SK-N-SH (cell line): Measurements from ENCODE around the gene NTRK2. TPM values are rescaled to one million over a fixed set of nuclear protein-coding genes. Genes with fewer than 3 reads are reported as not detected.
"Not testable (repeated sequence)": the region's sequence is repeated elsewhere in the genome, so short reads cannot be mapped to it uniquely, and the experiment has no call there.

Experiments
- CTCF ChIA-PET: fragments of 300-600, 350-600 bp; formaldehyde crosslinking; extraction: SDS; loops from one replicate; lab custom pipeline; 2021; lab: Yijun Ruan, JAX
- POLR2A ChIA-PET: fragments of 350-600 bp; sonication (Branson Sonifier 250); formaldehyde crosslinking; extraction: SDS; loops from one replicate; lab custom pipeline; 2020; ENCODE audit warnings: antibody characterized with exemption, inconsistent platforms; lab: Yijun Ruan, JAX
- DNase-seq: peaks from one replicate; pipeline ENCODE4 v3.0.0; 2012
- H2AFZ ChIP-seq: fragments of 200-600 bp; sonication (generic); 2 replicates; pipeline ENCODE4 v1.8.1; 2016; ENCODE audit warnings: antibody characterized with exemption, mild to moderate bottlenecking, low read depth
- H3F3A ChIP-seq: fragments of 200-600 bp; sonication (generic); replicated peaks from 2 replicates; pipeline ENCODE3; 2016; ENCODE audit warnings: antibody characterized with exemption, mild to moderate bottlenecking; ENCODE audit not compliant: insufficient read depth
- H3K27ac ChIP-seq, 2 experiments: fragments of 200-500 bp in 1 of 2; fragments of 200-600 bp in 1 of 2; sonication (Bioruptor generic) in 1 of 2; sonication (generic), shearing (Covaris generic) in 1 of 2; 2 replicates each; pipeline versions ENCODE4 v1.5.1 to v1.6.1; 2014 to 2016; ENCODE audit warnings: low read depth in 2 of 2, inconsistent platforms in 1 of 2, low read length in 1 of 2, mild to moderate bottlenecking in 1 of 2, mixed read lengths in 1 of 2
- H3K27me3 ChIP-seq: fragments of 200-600 bp; sonication (generic), shearing (Covaris generic); 2 replicates; pipeline ENCODE4 v1.6.1; 2016; ENCODE audit warnings: mixed run types; ENCODE audit not compliant: insufficient read depth
- H3K36me3 ChIP-seq, 2 experiments: fragments of 200-500 bp in 1 of 2; fragments of 200-600 bp in 1 of 2; sonication (Bioruptor generic) in 1 of 2; sonication (generic) in 1 of 2; replicated peaks in 1 of 2; 2 replicates each; pipeline versions ENCODE3 to v1.5.1; 2014 to 2016; ENCODE audit warnings: low read length in 1 of 2, mild to moderate bottlenecking in 1 of 2; ENCODE audit not compliant: insufficient read depth in 2 of 2, control insufficient read depth in 1 of 2
- H3K4me1 ChIP-seq, 2 experiments: fragments of 200-500 bp in 1 of 2; fragments of 200-600 bp in 1 of 2; sonication (Bioruptor generic) in 1 of 2; sonication (generic), shearing (Covaris generic) in 1 of 2; 2 replicates each; pipeline versions ENCODE4 v1.5.1 to v1.6.1; 2014 to 2016; ENCODE audit warnings: low read depth in 1 of 2, low read length in 1 of 2, mixed run types in 1 of 2; ENCODE audit not compliant: insufficient read depth in 2 of 2, control insufficient read depth in 1 of 2
- H3K4me2 ChIP-seq: fragments of 200-600 bp; sonication (generic), shearing (Covaris generic); 2 replicates; pipeline ENCODE4 v1.6.1; 2017; ENCODE audit warnings: mixed run types
- H3K4me3 ChIP-seq, 2 experiments: fragments of 200-500 bp in 1 of 2; fragments of 200-600 bp in 1 of 2; sonication (Bioruptor generic) in 1 of 2; sonication (generic), shearing (Covaris generic) in 1 of 2; 2 replicates each; pipeline versions ENCODE4 v1.5.1 to v1.8.1; 2014 to 2016; ENCODE audit warnings: low read depth in 2 of 2, inconsistent platforms in 1 of 2, low read length in 1 of 2, mild to moderate bottlenecking in 1 of 2, mixed read lengths in 1 of 2, moderate library complexity in 1 of 2
- H3K79me2 ChIP-seq: fragments of 200-600 bp; sonication (generic); 2 replicates; pipeline ENCODE4 v1.8.1; 2017; ENCODE audit warnings: mild to moderate bottlenecking; ENCODE audit not compliant: insufficient read depth
- H3K9ac ChIP-seq: fragments of 200-600 bp; sonication (generic); 2 replicates; pipeline ENCODE4 v1.6.1; 2017; ENCODE audit warnings: mixed run types
- H3K9me2 ChIP-seq: fragments of 200-600 bp; sonication (generic); 2 replicates; pipeline ENCODE4 v1.6.1; 2017; ENCODE audit warnings: mixed run types
- H3K9me3 ChIP-seq: fragments of 200-600 bp; sonication (generic); 2 replicates; pipeline ENCODE4 v1.6.1; 2017; ENCODE audit warnings: mixed run types, mild to moderate bottlenecking, moderate library complexity
- H4K20me1 ChIP-seq: fragments of 200-600 bp; sonication (generic); 2 replicates; pipeline ENCODE4 v1.6.1; 2017; ENCODE audit warnings: mild to moderate bottlenecking, mixed run types; ENCODE audit not compliant: insufficient read depth
- FOXJ3 ChIP-seq: sonication (generic); formaldehyde crosslinking; IDR thresholded peaks from 2 replicates; pipeline ENCODE4 v1.5.1; 2020; ENCODE audit warnings: mild to moderate bottlenecking, missing genetic modification reagents
- FOXM1 ChIP-seq: IDR thresholded peaks from 2 replicates; pipeline ENCODE4 v1.4.0; 2012; ENCODE audit warnings: low read depth, mild to moderate bottlenecking
- GABPA ChIP-seq: IDR thresholded peaks from 2 replicates; pipeline ENCODE4 v1.4.0; 2012; ENCODE audit warnings: low read depth, mild to moderate bottlenecking
- GATA2 ChIP-seq: sonication (generic); formaldehyde crosslinking; IDR thresholded peaks from 2 replicates; pipeline ENCODE4 v1.5.0; 2020; ENCODE audit warnings: mild to moderate bottlenecking, missing genetic modification reagents
- JUND ChIP-seq: IDR thresholded peaks from 2 replicates; pipeline ENCODE4 v1.4.0; 2012
- MEF2A ChIP-seq: IDR thresholded peaks from 2 replicates; pipeline ENCODE4 v1.4.0; 2012; ENCODE audit warnings: low read depth, borderline replicate concordance
- MXI1 ChIP-seq: IDR thresholded peaks from 2 replicates; pipeline ENCODE4 v1.6.1; 2012; ENCODE audit warnings: mild to moderate bottlenecking, low read depth, low read length, improper control_type of control experiment
- NFIC ChIP-seq: IDR thresholded peaks from 2 replicates; pipeline ENCODE4 v1.4.0; 2012; ENCODE audit warnings: borderline replicate concordance
- NRF1 ChIP-seq: IDR thresholded peaks from 2 replicates; pipeline ENCODE4 v1.6.1; 2012; ENCODE audit warnings: low read depth, mild to moderate bottlenecking, low read length
- POLR2AphosphoS5 ChIP-seq: IDR thresholded peaks from 2 replicates; pipeline ENCODE4 v1.6.1; 2012; ENCODE audit warnings: low read depth, low read length
- RAD21 ChIP-seq: IDR thresholded peaks from 2 replicates; pipeline ENCODE4 v1.6.1; 2012; ENCODE audit warnings: mild to moderate bottlenecking, low read length
- RCOR1 ChIP-seq: fragments of 150-350 bp; IDR thresholded peaks from 2 replicates; pipeline ENCODE4 v1.6.1; 2017; ENCODE audit warnings: antibody characterized with exemption, low read length
- TAF1 ChIP-seq: IDR thresholded peaks from 2 replicates; pipeline ENCODE4 v1.6.1; 2012; ENCODE audit warnings: low read depth, mild to moderate bottlenecking, low read length, moderate library complexity, borderline replicate concordance
- TCF12 ChIP-seq: IDR thresholded peaks from 2 replicates; pipeline ENCODE4 v1.4.0; 2012
- TEAD4 ChIP-seq: IDR thresholded peaks from 2 replicates; pipeline ENCODE4 v1.4.0; 2012; ENCODE audit warnings: mild to moderate bottlenecking, borderline replicate concordance; ENCODE audit not compliant: insufficient read depth
- YY1 ChIP-seq: IDR thresholded peaks from 2 replicates; pipeline ENCODE4 v1.4.0; 2012; ENCODE audit warnings: low read depth, mild to moderate bottlenecking
- WGBS: methylation state at CpG from one replicate; pipeline ENCODE4 v1.1.6; 2017; ENCODE audit warnings: low lambda C conversion rate; 5-methylcytosine and 5-hydroxymethylcytosine counted together
- polyA plus RNA-seq, 3 experiments: library from polyadenylated mRNA; depleted of rRNA; stranded (reverse); fragments of >200 nt; gene quantifications; 2 replicates each; pipeline ENCODE4 v1.2.3, GENCODE V29; 2012
- TF ChIP-seq, protein P1 (sequence below): fragments of 150-350 bp; IDR thresholded peaks from 2 replicates; pipeline ENCODE4 v1.6.1; 2016; ENCODE audit warnings: mild to moderate bottlenecking, low read depth, low read length
- TF ChIP-seq, protein P2 (sequence below): fragments of 200-600 bp; sonication (generic); IDR thresholded peaks from 2 replicates; pipeline ENCODE4 v1.6.1; 2017; ENCODE audit warnings: antibody characterized with exemption, mild to moderate bottlenecking, moderate library complexity

The NTRK2 gene
- polyA plus RNA-seq, 1 of the 3 experiments (the other 2 are of a cell fraction) = 0.05 TPM

DNA sequence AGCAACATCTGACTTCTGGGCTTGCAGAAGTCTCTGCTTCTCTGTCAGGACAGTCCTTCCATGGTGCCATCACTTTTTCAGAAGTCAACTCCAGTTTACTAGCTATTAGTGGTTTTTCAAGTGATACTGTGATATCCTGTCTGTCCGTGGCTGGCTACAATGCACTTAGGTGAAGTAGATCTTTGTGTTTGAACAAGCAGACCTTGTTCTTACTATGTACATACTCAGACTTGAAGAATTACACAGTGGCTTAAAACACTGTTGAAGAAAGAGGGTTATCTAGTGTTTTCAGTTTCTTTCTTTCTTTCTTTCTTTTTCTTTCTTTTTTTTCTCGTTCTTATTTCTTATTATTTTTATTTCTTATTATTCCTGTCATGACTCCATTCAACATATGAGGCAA, 228.7 kb downstream of the NTRK2 start:
- Histone ChIP-seq H4K20me1 (no peaks in the 10 kb centered on the region), H3K9ac (no peak overlapping the region), H3K36me3 (no peaks in the 10 kb centered on the region), H3K4me2 (no peak overlapping the region), H3K4me1 (no peaks in the 10 kb centered on the region), H2AFZ (no peak overlapping the region), H3K27me3 (no peaks in the 10 kb centered on the region), H3K79me2 (no peaks in the 10 kb centered on the region), H3K9me2 (no peaks in the 10 kb centered on the region)
- CTCF ChIA-PET = no interaction called here
- WGBS = 17% methylated on average over 2 of the region's 2 CpGs
- no peak for DNase-seq
- no peak for TF ChIP-seq POLR2AphosphoS5
- no peak for TF ChIP-seq RAD21
- no peak for TF ChIP-seq TEAD4
- no peak for TF ChIP-seq TAF1
- no peak for TF ChIP-seq JUND
- no peak for TF ChIP-seq TCF12
- TF ChIP-seq RCOR1 = no peak
- TF ChIP-seq FOXJ3 = no peak
- TF ChIP-seq, all 33 proteins: peak for 0
- Histone ChIP-seq H3K4me3 (no peak overlapping the region), H3K9me3 (no peaks in the 10 kb centered on the region), H3K27ac (no peak overlapping the region), H3F3A (no peaks in the 10 kb centered on the region)
- POLR2A ChIA-PET = no interaction called here

DNA sequence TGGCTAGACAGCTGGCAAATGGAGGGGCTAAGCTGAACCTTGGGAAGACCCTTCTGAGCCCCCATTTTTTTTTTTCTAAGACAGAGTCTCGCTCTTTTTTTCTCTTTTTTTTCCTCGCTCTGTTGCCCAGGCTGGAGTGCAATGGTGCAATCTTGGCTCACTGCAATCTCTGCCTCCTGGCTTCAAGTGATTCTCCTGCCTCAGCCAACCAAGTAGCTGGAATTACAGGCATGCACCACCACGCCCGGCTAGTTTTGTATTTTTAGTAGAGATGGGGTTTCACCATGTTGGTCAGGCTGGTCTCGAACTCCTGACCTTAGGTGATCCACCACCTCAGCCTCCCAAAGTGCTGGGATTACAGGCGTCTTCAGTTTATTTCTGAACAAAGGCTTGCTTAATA, 229.1 kb downstream of the NTRK2 start:
- H3K4me3 ChIP-seq, H3K79me2 ChIP-seq, H4K20me1 ChIP-seq, H3K27me3 ChIP-seq, H3K9me2 ChIP-seq, H3K9me3 ChIP-seq, H3K9ac ChIP-seq, POLR2A ChIA-PET, H3K27ac ChIP-seq, H2AFZ ChIP-seq, H3K4me2 ChIP-seq, DNase-seq, H3K4me1 ChIP-seq, H3K36me3 ChIP-seq, H3F3A ChIP-seq: not testable (repeated sequence)
- CTCF ChIA-PET = interaction anchor here (0.7 kb wide), 1 partner anchor 34 kb away, joined by 3 read pairs; no protein-coding TSS in a partner anchor
- WGBS = 32% methylated on average over 6 of the region's 6 CpGs

DNA sequence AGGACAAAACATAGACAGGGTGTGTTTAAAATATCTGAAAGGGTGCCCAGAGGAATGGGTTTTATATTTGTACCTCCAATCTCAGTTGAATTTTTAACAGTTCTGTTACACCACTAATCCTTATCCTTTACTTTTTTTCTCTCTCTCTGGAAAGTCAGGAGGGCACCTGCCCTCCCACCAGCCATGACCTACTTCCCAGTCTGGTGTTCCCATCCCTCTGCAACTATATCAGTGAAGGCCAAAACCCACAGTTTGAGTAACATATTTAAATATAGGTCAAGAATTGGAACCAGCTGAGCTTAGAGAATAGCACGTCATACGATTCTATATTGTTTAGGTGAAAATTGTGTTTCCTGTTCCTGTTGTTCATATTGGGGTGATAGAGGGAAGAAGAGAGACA, 229.8 kb downstream of the NTRK2 start:
- Histone ChIP-seq H3K9me2 (no peaks in the 10 kb centered on the region), H3K36me3 (no peaks in the 10 kb centered on the region), H3K4me3 (no peak overlapping the region), H3K4me2 (no peak overlapping the region), H3K9ac (no peak overlapping the region), H3K27me3 (no peaks in the 10 kb centered on the region), H3K27ac (no peak overlapping the region), H2AFZ (no peak overlapping the region), H3K4me1 (no peaks in the 10 kb centered on the region), H3F3A (no peaks in the 10 kb centered on the region), H3K9me3 (no peaks in the 10 kb centered on the region), H4K20me1 (no peaks in the 10 kb centered on the region), H3K79me2 (no peaks in the 10 kb centered on the region)
- TF ChIP-seq YY1 (no peak), NFIC (no peak), MXI1 (no peak), TEAD4 (no peak), TAF1 (no peak), RCOR1 (no peak), NRF1 (no peak), GATA2 (no peak), GABPA (no peak), MEF2A (no peak), FOXM1 (no peak)
- TF ChIP-seq, protein P1, sequence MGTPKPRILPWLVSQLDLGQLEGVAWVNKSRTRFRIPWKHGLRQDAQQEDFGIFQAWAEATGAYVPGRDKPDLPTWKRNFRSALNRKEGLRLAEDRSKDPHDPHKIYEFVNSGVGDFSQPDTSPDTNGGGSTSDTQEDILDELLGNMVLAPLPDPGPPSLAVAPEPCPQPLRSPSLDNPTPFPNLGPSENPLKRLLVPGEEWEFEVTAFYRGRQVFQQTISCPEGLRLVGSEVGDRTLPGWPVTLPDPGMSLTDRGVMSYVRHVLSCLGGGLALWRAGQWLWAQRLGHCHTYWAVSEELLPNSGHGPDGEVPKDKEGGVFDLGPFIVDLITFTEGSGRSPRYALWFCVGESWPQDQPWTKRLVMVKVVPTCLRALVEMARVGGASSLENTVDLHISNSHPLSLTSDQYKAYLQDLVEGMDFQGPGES = no peak
- TF ChIP-seq, protein P2, sequence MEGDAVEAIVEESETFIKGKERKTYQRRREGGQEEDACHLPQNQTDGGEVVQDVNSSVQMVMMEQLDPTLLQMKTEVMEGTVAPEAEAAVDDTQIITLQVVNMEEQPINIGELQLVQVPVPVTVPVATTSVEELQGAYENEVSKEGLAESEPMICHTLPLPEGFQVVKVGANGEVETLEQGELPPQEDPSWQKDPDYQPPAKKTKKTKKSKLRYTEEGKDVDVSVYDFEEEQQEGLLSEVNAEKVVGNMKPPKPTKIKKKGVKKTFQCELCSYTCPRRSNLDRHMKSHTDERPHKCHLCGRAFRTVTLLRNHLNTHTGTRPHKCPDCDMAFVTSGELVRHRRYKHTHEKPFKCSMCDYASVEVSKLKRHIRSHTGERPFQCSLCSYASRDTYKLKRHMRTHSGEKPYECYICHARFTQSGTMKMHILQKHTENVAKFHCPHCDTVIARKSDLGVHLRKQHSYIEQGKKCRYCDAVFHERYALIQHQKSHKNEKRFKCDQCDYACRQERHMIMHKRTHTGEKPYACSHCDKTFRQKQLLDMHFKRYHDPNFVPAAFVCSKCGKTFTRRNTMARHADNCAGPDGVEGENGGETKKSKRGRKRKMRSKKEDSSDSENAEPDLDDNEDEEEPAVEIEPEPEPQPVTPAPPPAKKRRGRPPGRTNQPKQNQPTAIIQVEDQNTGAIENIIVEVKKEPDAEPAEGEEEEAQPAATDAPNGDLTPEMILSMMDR = no peak
- ChIA-PET CTCF (no interaction called here), POLR2A (no interaction called here)
- WGBS = 61% methylated on average over 2 of the region's 2 CpGs
- no peak for DNase-seq
